SKM-1 treated with dmso at 0.1 percent for 144 hours (cell line): ENCODE measurements around the gene BRCA1.
A peak's percentile ranks its signal among the peaks of the same experiment; 100 is the strongest.
"Not testable (repeated sequence)": the region's sequence is repeated elsewhere in the genome, so short reads cannot be mapped to it uniquely, and the experiment has no call there.

Experiments
- DNase-seq: peaks from one replicate; lab custom pipeline; 2025; ENCODE audit not compliant: unreplicated experiment; lab: John Stamatoyannopoulos, UW

The BRCA1 gene

GRCh38 chr17:43125133-43125966 lies at the start of gene BRCA1:
TSS of gene BRCA1 (minus strand) at chr17:43125364. CDS start at chr17:43124096, 1,268 bp downstream.
- DNase-seq = peak; percentile 99

- DNase-seq = peak; percentile 63
Measured at GRCh38 chr17:43171586-43172487, 46.7 kb upstream of the BRCA1 start.

DNA sequence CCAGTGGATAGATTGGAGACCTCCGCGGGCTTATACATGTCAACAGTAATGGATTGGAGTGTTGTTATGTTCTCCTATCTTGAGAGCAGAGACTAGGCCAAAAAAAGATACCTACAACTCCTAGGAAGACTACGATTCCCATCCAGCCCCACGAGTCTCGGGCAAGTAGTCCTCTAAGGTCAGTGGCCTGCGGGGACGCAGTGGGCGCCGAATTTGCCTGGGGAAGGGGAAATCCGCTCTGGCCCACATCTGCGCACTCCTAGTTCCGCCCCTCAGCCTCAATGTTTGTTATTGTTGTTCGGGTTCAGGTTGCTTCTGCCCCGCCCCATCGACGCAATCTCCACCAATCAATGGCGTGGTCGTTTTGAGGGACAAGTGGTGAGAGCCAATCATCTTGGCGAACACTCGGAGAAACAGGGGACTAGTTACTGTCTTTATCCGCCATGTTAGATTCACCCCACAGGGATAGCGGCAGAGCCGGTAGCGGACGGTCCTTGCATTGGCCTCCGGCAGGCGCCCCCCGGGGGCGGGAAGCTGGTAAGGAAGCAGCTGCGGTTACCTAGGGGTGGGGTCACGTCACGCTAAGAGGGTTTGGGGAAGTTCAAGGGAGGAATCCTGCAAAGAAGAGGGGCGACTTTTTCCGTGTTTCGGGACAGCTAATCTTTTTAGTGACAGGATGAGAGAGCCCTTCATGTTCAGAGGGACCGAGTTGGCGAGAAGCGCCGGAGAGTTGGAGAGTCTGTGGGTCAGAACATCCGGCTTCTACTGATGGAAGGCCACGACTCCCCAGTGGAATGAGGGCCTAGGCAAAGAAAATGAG lies 45.8 kb upstream of the BRCA1 start, which contains the start of gene NBR1:
TSS of gene NBR1 (plus strand) at position 449 of the 820 bp plus-strand sequence. CDS start 4,586 bp downstream, outside the sequence.
- peak; percentile 98 for DNase-seq

DNA sequence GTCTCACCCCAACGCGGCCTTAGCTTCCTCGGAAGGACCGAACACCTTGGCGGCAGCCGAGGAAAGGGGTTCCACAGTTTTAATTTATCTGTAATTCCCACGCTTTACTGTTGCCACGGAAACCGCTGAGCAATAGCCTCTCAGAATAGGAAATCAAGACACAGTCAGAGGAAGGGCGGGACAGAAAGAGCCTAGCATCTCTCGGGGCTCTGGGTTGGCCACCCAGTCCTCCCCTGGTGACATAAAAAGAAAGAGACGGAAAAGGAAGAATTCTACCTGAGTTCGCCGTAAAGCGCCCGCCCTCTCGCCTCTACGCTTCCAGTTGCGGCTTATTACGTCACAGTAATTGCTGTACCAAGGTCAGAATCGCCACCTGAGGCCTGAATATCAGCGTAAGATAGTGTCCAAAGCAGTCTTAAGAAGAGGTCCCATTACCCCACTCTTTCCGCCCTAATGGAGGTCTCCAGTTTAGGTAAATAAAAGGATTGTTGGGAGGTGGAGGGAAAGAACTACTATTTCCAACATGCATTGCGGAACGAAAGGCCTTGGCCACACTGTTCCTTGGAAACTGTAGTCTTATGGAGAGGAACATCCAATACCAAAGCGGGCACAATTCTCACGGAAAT lies 45.1 kb upstream of the BRCA1 start:
- peak; percentile 98 for DNase-seq

DNA sequence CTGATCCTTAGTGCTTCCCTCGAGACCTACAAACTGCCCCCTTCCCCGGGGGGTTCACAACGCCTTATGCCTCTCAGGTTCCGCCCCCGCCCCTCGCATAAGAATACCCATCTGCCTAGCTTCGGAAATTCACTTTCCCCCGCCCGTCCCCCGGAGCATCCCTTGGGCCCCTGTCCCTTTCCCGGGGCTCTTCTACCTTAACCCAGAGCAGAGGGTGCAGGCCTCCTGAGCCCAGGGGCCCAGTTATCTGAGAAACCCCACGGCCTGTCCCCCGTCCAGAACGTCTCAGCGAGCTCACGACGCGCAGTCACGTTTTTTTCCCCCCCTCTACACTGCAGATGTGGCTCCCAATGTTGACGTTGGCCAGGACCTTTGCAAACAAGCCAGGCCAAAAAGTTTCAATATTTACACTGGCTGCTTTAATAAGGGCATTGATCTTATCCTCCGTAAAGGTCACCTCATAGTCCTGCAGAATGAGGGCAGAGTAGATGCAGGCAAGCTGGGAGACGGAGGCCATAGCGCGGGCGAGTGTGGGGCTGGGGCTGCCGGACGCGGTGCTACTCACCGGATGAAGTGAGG lies 44.5 kb upstream of the BRCA1 start:
- DNase-seq = no peak

DNA sequence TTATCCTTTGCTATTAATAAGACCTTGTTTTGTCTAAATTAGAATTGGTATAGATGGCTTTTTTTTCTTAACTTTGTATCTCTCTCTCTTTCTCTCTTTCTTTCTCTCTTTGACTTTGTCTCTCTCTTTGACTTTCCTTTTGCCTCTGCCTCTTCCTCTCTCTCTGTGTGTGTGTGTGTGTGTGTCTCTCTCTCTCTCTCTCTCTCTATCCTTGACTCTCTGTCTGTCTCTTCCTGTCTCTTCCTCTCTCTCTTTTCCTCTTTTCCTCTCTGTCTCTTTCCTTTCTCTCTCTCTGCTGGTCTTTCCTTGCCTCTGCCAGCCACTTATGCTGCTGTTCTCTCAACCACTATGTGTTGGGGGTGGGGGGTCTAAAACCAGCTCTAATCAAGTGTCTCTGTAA lies 40.8 kb upstream of the BRCA1 start:
- DNase-seq = not testable (repeated sequence)

- not testable (repeated sequence) for DNase-seq
Measured at GRCh38 chr17:43159957-43160356, 34.8 kb upstream of the BRCA1 start.

GRCh38 chr17:43159232-43159631 lies 34.1 kb upstream of the BRCA1 start:
- not testable (repeated sequence) for DNase-seq

DNA sequence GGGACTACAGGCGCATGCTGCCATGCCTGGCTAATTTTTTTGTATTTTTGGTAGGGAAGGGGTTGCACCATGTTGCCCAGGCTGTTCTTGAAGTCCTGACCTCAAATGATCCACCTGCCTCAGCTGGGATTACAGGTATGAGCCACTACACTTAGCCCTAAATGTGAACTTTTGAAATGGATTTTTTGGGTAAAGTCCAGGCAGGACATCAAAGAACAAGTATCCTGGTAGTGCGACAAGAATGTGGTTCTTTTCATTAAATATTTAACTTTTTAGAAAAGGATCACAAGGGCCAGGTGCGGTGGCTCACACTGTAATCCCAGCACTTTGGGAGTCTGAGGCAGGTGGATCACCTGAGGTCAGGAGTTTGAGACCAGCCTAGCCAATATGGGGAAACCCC lies 30.5 kb upstream of the BRCA1 start:
- DNase-seq = no peak

DNA sequence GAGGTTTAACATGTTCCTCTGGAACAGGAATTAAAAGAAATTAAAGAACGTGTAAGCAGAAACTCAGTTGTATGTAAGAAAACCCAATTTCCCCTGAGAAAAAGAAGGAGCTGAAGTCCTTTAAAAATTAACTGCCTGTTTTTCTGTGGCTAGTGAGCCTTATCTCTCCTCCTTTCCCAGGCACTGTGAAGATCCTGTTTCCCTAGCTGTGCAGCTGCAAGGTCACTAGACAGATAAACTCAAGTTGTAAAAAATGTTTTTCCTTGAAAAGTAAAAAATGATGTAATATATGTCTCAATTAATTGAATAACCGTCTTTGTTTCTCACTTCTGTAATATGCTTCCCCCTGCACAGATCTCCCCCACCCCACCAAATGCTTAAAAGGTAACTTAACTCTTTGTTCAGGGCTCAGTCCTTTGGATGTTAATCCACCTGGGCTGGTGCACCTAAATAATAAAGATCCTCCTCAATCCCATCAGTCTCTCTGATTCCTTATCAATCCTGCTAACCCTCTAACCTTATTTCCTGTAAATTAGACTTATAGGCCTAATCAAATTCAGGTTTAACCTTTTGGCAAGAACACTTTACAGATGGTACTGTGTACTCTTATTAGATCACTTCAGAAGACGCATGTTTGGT lies 28.2 kb upstream of the BRCA1 start:
- DNase-seq = not testable (repeated sequence)

DNA sequence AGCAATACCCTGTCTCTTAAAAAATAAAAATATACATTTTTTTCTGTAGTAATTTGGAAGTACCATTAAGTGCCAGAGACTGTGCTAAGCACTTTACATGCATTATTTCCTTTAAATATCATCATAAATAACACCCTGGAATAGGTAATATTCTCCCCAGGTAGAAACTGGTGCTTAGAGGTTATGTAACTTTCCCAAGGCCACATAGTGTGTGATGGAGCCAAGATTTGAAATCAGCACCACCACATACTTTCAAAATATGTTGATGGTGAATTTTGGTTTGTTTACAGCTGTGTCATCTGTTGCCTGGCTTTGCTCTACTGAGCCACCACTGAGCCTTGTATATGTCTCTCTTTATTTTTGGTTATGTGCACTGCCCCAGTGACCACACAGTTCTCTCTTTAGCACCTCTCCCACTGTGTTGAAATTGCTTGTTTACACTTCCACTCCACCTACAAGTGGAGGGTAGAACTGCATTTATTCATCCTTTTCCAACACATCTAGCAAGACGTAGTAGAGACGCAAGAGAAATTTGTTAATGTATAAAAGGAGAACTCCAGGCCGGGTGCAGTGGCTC lies 26.8 kb upstream of the BRCA1 start:
- no peak for DNase-seq

GRCh38 chr17:43146649-43147048 lies 21.5 kb upstream of the BRCA1 start:
- DNase-seq = no peak

- no peak for DNase-seq
Measured at GRCh38 chr17:43143201-43143600, 18.0 kb upstream of the BRCA1 start.

- no peak for DNase-seq
Measured at GRCh38 chr17:43142153-43142552, 17.0 kb upstream of the BRCA1 start.

GRCh38 chr17:43140396-43141332 lies 15.5 kb upstream of the BRCA1 start:
- DNase-seq = peak; percentile 53

- DNase-seq = not testable (repeated sequence)
Measured at GRCh38 chr17:43138531-43138930, 13.4 kb upstream of the BRCA1 start.

DNA sequence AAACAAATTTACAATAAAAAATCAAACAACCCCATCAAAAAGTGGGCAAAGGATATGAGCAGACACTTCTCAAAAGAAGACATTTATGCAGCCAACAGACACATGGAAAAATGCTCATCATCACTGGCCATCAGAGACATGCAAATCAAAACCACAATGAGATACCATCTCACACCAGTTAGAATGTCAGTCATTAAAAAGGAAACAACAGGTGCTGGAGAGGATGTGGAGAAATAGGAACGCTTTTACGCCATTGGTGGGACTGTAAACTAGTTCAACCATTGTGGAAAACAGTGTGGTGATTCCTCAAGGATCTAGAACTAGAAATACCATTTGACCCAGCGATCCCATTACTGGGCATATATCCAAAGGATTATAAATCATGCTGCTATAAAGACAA lies 11.4 kb upstream of the BRCA1 start:
- DNase-seq = not testable (repeated sequence)

DNA sequence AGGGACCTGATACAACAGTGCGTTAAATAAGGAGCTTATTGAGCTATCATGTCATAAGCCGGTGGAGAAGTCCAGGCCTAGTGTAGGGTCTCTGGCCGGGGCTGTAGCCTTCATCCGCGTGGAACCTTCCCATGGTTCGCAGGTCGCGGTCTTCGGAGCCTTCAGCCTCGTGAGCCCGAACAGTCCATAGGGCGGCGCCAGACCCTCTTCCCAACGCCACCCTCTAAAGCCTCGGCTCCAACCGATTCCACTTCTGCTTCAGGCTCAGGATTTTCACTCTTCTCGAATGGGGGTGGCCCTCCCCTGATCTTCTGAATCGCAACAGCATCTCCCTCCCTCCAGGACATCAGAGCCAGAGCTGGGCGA lies 10.3 kb upstream of the BRCA1 start:
- DNase-seq = no peak
